ENCODE data around the gene TOP1.

TOP1 gene

DNA sequence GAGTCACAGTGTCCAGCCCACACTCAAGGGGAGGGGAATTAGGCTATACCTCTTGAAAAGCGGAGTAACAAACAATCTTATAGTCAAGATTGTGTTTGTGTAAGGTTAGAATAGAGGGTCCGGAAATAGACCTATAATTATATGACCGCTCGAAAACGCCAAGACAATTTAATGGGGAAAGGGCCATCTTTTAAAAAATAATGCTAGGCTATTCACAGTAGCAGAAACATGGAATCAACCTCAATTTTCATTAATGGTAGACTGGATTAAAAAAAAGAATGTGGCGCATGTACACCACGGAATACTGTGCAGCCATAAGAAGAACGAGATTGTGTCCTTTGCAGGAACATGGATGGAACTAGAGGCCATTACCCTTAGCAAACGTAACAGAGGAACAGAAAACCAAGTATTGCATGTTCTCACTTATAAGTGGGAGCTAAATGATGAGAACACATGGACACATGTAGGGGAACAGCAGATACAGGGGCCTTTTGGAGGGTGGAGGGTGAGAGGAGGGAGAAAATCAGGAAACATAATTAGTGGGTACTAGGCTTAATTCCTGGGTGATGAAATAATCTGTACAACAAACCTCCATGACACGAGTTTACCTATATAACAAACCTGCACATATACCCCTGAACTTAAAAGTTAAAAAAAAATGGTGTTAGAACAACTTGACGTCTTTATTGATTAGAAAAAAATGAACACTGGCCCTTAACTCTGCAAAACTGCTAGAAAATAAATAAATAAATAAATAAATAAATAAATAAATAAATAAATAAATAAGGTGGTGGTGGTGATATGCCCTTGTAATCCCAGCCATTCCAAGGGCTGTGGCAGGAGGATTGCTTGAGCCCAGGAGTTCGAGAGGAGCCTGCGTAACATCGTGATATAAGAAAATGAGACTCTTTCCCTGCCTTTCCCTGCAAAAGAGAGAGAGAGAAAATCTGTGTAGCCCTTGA is 30.3 kb downstream of the TOP1 start:
- DNase-seq, result no peak

DNA sequence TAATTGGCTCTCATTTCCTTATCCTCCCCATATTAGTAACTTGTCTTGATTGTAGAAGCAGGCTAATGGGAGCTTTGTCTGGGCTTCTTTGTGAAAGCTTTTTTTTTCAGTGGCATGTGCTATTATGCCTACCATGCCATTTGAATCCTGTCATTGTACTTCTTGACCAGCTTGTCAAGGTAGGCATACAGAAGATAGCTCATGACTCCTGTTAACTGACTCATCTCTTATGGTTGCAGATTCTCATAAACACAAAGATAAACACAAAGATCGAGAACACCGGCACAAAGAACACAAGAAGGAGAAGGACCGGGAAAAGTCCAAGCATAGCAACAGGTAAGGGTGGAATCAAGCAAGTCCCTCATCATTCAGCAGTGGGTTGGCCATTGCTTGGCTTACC is 32.5 kb downstream of the TOP1 start:
- DNase-seq, result no peak

DNA sequence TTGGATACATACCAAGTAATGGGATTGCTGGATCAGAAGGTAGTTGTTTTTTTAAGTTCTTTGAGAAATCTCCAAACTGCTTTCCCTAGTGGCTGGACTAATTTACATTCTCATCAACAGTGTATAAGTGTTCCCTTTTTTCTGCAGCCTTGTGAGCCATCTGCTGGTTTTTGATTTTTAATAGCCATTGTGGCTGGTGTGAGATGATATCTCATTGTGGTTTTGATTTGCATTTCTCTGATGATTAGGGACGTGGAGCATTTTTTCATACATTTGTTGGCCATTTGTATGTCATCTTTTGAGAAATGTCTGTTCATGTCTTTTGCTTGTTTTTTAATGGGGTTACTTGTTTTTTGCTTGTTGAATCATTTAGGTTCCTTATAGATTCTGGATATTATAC is 34.8 kb downstream of the TOP1 start:
- no peak for DNase-seq

DNA sequence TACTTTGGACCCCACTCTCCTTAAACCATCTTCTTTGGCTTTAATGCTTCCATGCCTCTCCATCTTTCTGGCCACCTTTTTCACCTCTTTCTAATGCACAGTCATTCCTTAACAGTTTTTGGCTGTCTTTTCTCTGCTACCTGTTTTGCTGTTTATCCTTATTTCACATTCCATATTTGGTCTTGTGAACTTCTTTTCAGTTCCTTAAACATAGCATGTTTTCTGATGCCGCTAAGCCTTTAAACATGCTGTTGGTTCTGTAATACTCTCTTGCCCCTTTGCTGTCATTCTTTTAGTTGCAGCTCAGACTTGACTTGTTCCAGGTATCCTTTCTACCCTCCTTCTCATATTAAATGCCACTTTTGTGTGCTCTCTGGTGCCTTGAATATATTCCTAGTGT is 35.8 kb downstream of the TOP1 start:
- DNase-seq, result no peak

DNA sequence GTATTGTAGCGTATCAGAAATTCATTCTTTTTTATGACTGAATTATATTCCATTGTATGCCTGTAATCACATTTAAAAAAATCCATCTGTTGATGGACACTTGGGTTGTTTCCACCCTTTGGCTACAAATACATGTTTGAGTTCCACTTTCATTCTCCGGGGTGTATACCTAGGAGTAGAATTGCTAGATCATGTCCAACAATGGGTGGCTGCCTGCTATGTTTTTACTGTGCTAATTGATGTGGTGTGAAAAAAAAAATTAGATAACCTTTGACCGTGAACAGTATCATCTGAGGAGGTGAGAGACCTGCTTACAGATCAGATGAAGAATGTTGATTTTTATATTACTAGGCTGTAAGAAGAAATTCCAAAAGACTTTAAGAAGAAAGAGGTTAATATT is 37.1 kb downstream of the TOP1 start:
- DNase-seq, result no peak

DNA sequence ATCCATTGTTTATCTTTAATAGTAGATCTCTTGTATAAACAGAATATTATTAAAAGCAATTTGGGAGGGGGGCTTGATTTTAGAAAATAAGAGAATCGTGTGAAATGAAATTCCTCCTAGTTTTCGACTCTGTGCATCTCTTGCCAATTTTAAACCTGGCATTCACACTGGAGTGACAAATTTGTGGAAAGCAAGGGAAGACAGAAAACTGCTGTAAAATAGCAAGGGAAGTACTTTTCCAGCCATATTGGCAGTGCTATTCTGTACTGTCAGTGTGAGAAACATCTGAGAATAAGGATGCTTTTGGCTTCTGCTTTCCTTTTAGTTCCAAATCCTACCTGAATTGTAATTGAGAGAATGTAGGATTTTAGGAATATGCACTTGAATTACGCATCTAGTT is 40.2 kb downstream of the TOP1 start:
- no peak for DNase-seq

DNA sequence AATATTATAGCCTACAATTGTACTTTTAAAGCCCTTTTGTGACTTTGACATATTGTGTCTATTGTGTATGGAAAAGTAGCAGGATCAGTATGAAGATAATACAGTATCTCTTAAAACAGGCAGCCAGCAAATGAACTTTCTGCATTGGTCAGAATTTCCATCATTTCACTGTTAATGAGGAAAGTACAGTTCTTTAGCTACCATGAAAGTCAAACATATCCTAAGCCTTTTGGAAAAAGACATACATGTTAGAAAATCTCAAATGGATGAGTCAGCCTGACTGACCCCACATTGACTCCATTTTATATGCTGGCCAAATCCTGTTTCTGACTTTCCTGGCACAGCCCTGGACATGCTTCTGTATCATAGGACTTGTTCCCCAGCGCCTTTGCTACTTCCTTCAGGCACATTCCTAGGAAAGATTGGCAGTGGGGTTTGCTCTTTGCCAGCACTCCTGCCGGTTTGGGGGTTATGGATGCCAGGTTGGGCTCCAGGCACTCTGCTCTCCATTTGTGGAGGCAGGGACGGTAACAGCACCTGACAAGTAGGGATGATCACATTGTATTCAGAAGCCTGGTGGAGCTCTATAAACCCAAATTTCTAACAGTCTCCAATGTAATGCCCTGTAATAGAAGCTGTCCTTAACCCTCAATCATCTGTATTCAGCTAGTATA is 43.7 kb downstream of the TOP1 start:
- peak; percentile 87 for DNase-seq

DNA sequence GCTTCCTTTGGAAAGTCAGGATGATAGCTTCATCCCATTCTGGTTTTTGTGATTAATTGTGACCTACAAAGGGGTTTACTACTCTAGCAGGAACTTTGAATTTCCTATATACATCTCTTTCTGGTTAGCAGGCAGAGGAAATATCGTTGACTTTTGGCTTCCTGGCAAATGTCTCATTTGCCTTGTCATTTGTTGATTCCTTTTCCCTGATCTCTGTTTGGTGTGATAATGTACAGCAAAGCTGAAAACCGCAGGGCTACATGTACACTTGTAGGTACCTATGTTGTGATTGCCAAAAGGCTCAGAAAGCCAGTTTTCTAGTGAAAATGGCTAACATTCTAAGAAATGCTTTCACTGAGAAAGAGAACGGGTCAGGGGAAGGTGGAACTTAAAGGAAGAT is 44.3 kb downstream of the TOP1 start:
- peak; percentile 9 for DNase-seq

DNA sequence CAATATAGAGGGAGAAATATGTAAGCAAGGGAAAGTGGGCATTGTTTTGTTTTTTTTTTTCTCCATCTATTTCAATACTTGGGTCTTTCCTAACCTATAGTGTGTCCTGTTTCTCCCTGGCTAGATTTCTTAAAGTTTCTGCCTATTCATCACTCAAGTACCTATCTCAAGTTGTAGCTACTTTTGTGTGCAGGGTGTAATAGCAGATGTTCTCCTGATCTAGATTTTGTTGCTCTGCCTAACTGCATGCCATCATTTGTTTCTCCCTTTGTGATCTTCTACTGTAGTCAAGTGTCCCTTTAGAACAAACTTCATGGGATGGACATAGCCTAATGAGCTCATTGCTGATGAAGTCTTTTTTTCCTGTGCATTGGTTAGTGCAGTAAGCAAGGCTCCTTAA is 45.8 kb downstream of the TOP1 start:
- no peak for DNase-seq

DNA sequence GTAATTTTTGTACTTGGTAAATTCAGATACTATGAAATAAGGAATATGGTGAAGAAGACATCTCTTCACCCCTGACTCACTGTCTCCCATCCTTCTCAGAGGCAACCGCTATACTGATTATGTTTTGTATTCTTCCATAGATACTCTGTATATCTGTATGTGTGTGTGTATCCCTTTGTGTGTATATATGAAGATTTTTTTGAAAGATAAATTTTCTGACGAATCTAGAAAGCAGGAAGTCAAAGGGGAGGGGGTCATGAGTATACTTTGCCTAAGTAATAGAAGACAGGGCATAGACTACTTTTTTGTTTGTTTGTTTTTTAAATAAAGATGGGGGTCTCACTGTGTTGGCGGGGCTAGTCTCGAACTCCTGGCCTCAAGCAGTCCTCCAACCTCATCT is 48.2 kb downstream of the TOP1 start:
- DNase-seq, result no peak

DNA sequence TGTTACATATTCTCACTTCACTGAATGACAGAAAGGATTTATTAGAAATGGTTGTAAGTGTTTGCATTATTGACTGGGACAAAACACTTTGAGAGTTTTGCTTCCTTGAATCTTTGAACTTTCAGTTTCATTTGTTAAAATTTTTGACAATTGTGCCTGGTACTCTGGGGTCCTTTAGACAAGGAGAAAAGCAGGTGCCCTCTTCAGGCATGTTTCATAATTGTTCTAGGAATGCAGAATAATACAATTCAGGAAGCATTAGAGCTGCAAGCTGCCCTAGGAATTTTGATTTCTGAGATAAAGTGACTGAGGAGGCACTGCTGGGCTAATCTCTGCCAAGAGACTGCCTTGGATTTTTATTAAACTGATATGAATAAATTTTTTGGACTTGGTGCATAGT is 49.7 kb downstream of the TOP1 start:
- peak; percentile 70 for DNase-seq

DNA sequence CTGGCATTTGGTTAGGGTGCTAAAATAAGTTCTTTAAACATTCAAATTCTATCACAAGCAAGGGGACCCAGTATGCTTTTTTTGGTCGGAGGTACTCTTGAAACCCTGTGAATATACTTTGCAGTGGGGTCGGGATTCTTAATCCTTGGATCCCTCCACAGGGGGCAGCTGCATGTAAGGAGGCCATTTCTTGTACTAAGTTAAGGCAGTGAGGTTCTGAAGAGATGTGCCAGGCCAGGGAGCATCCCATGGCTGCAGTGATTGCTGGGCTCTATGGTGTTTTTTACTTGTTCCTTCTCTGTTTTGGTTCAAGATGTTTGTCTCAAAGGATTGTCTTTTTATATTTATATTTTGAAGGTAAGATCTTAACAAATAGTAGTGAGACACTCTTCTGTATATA is 50.4 kb downstream of the TOP1 start:
- DNase-seq, result no peak

DNA sequence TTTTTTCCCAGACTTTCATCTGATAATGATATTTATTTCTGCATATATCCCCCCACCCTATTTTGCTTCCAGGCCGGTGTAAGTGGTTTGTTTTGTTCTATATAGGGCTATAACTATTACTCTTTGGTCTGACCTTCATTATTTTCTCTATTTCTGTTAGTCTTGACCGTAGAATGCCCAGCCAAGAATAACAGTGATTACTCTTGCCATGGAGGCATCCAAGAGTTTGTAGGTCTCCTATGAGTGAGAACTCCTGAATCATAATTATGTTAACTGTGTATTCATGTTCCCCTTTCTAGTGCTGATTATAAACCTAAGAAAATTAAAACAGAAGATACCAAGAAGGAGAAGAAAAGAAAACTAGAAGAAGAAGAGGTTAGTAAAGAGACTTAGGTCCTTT is 52.2 kb downstream of the TOP1 start:
- no peak for DNase-seq

DNA sequence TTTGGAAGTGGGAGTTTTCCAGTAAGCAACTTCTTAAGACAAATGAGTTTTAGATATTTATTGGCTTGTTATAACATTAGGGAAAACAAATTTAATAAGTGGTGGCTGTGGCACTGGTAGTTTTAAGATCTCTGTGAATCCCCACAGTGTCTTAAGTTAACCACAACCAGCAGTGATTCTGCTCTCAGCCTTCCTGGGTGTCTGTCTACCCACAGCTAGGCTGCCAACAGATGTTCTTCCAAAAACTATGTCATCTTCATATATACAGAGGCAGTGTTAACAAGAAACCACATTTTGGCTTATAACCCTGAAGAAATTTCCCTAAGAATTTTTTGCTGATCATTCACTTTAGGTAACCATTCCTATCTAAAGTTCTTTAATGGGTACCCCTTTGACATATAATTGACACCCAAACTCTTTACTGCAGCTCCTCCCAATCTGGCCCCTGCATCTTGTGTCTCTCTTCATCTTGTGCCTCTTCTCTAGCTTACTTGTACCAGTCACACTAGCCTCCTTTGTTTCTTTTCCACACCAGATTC is 52.7 kb downstream of the TOP1 start:
- DNase-seq, result no peak

DNA sequence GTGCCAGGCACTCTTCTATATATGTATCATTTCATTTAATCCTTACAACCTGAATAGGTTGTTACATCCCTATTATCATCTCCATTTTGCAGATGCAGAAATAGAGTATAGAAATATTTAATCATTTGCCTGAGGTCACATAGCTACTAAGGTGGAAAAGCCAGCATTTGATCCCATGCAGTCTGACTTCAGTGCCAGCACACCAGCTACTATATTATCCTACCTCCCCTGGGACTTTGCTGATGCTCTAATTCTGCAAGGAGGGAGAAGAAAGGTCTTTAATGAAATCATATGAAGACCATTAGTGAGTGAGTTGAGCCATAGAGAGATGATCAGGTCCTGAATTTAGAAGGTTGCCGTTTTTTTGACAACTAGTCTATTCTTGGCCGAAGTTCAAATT is 53.7 kb downstream of the TOP1 start:
- no peak for DNase-seq

DNA sequence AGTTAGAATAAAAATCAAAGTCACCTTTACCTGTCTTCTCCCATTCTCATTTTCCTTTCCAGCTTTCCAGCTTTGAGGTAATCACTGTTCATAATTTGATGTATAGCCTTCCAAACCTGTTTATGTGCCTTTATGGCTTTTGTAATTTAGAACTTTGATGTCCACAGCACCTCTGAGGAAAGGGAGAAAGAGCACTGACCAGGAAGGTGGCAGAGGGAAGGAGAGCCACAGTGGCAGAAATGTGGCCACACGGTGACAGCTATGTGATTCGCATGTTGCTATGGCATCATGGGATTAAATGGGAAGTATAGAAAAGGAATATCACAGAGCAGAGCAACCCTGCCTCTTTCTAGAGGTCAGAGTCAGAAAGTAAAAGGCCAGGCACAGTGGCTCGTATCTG is 57.0 kb downstream of the TOP1 start:
- no peak for DNase-seq

DNA sequence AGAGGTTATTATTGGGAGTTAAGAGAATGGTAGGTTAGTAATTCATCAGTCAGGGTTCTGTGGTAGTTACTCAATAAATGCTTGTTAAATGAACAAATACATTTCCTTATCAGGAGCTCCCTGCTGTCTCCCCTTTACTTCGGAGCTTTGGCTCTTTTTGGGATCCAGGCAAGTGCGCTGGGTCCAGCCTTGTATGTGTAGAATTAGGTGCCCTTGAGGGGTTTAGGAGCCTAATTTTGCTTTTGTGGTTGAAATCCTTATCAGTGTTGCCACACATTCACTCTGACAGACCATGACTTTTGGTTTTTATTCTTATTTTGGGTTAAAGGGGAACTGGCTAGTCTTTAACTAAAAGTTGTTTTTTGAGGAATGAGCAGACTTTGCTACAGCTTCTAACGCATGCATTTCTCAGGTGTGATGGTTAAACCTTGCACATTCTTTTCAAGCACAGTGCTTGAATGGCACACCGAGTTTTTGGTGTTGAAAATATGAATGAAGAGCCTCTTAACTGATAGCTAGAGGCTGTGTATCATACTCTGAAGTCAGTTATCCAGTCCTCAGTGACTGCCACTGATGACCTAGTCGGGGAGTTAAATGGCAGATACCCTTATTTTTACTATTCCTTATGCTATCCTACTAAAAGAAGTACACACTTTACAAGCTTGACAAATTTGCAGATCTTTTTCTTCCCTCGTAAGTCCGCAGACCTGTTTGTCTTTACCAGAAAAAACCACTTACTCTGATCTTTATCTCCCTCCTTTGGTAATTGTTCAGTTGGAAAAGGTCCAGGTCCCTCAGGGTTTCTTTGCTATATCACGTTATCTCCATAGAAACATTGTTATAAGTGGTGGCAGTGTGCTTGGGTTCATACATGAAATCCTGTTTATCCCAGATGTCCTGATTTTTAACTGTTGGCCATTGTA is 58.0 kb downstream of the TOP1 start:
- no peak for DNase-seq

DNA sequence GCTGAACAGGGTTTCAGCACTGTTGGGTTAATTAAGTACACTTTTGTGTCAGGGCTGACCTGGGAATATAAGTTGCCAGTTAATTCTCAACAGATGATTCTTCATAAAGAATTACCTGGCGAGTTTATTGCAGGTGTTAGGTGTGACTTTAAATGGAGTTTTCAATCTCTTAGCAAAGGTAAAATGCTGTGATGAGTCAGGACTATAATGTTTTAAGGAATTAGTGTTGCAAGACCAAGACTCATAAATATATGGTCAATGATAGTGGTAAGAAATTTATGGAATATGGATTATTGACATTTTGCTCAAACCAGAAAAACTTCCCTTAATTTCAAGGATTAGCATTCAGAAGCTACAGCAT is 58.7 kb downstream of the TOP1 start:
- DNase-seq, result no peak

DNA sequence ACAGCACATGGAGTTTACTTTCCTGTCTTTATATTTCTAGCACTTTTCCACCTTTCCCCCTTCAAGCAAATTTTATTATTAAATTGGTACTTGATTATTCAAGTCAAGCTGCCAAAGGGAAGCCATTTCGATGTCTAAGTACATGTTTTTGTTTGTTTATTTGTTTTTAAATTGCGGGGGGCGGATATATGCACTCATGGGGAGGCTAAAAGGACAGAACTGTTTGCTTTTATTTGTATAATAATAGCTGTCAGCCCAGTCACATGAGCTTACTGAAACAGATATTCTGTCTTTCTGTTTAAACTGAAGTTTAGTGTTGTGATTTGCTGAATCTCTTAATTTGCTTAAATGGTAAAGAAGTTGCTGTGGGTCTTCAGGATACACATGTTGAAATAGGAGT is 59.2 kb downstream of the TOP1 start:
- no peak for DNase-seq

DNA sequence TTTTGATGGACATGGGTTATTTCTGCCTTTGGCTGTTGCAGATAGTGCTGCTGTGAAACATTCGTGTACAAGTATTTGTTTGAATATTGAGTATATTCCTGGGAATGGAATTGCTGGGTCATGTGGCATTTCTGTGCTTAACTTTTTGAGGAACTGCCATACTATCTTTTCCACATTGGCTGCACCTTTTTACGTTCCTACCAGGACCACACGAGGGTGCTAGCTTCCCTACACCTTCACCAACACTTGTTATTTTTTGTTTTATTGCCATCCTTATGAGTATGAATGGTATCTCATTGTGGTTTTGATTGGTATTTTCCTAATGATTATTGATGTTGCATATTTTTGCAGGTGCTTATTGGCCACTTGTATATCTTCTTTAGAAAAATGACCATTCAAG is 60.9 kb downstream of the TOP1 start:
- no peak for DNase-seq

DNA sequence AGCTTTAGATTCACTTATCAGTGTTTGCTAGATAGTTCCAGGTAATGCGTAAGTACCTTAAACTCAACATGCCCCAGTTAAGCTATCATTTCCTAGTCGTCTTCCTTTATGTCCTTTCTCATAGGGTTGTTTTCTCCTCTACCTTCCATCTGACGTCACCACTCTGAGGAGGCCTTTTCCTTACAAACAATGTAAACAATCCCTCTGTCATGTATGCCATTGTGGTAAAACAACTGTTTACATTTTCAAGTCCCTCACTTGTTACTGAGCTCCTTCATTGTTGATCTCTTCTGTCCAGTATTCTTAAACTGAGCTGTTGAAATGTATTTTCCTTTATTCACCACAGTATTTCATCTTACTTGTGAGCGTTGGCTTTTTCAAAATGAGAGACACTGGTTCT is 63.3 kb downstream of the TOP1 start:
- no peak for DNase-seq

DNA sequence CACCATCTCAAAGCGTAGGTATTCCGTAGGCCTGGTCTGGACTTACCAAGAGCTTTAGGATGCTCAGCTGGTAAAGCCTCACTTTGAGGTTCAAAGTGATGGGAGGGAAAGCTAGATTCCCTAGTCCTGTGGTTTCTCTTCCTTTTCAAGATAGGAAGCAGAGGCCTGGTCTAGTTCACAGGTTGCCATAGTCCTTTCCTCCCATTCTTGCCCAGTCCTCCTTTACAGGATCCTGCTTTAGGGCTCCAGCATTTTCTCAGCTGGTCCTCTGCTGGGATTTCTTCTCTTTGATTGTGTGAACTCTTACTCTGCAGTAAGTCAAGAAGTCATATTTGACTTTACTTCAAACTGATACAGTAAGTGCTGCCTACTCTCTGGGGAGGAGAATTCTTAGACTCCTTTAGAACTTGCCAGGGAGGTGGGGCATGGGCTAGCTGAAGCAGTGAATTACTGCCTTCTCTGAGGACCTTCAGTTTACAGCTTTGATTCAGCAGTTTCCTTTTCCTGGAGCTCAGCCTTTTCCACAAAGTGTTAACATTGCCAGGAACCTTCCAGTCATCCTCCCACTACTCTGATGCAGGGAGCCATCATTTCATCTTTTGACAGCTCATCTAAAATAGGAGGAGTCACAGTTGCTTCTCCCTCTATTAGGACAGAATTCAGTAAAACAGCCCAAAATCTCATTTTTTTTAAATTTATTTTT is 65.9 kb downstream of the TOP1 start:
- peak; percentile 28 for DNase-seq

All from fibroblast of skin of right biceps (primary cell).